Mesenchymal stem cell (in vitro differentiated cells and primary cell): Measurements from ENCODE around the gene WDR72.
"Not testable (repeated sequence)": the region's sequence is repeated elsewhere in the genome, so short reads cannot be mapped to it uniquely, and the experiment has no call there.

ENCODE experiments used
- DNase-seq: peaks from one replicate; pipeline ENCODE4 v3.0.0-alpha.2; 2013
- H2AFZ ChIP-seq: one replicate; pipeline ENCODE4 v1.6.1; 2013; ENCODE audit warnings: low read depth, mild to moderate bottlenecking, control low read depth, inconsistent platforms, low read length, moderate library complexity
- H2AK5ac ChIP-seq: 2 replicates; pipeline ENCODE4 v1.6.1; 2013; ENCODE audit warnings: low read length, moderate library complexity, mild to moderate bottlenecking, inconsistent platforms; ENCODE audit not compliant: severe bottlenecking
- H2BK120ac ChIP-seq: one replicate; pipeline ENCODE4 v1.6.1; 2013; ENCODE audit warnings: low read depth, mild to moderate bottlenecking, inconsistent platforms, low read length, moderate library complexity
- H2BK12ac ChIP-seq, 2 experiments: one replicate each; pipeline ENCODE4 v1.6.1; 2013; ENCODE audit warnings: inconsistent platforms in 2 of 2, low read length in 2 of 2, mild to moderate bottlenecking in 2 of 2, moderate library complexity in 2 of 2, control low read depth in 1 of 2
- H2BK15ac ChIP-seq: one replicate; pipeline ENCODE4 v1.6.1; 2013; ENCODE audit warnings: mild to moderate bottlenecking, low read depth, inconsistent platforms; ENCODE audit not compliant: poor library complexity, severe bottlenecking
- H2BK5ac ChIP-seq: 2 replicates; pipeline ENCODE4 v1.6.1; 2013; ENCODE audit warnings: low read depth, mild to moderate bottlenecking, low read length, control low read depth, inconsistent platforms; ENCODE audit not compliant: poor library complexity, severe bottlenecking
- H3K14ac ChIP-seq, 2 experiments: one replicate each; pipeline ENCODE4 v1.6.1; 2013; ENCODE audit warnings: inconsistent platforms in 2 of 2, low read length in 2 of 2, control low read depth in 1 of 2, mild to moderate bottlenecking in 1 of 2, moderate library complexity in 1 of 2
- H3K18ac ChIP-seq, 2 experiments: one replicate each; pipeline ENCODE4 v1.6.1; 2013; ENCODE audit warnings: inconsistent platforms in 2 of 2, low read length in 2 of 2, control low read depth in 1 of 2, low read depth in 1 of 2, mild to moderate bottlenecking in 1 of 2
- H3K23ac ChIP-seq, 2 experiments: one replicate each; pipeline ENCODE4 v1.6.1; 2013; ENCODE audit warnings: inconsistent platforms in 2 of 2, low read length in 2 of 2, mild to moderate bottlenecking in 2 of 2, moderate library complexity in 2 of 2, control low read depth in 1 of 2
- H3K27ac ChIP-seq: 2 replicates; pipeline ENCODE4 v1.5.1; 2013; ENCODE audit warnings: mild to moderate bottlenecking, moderate library complexity, low read length, control low read depth, inconsistent platforms; ENCODE audit not compliant: poor library complexity, severe bottlenecking
- H3K27me3 ChIP-seq, 2 experiments: 2 replicates each; pipeline versions ENCODE4 v1.6.1 to v1.7.0; 2013; ENCODE audit warnings: low read length in 2 of 2, mild to moderate bottlenecking in 2 of 2, moderate library complexity in 2 of 2, control low read depth in 1 of 2, inconsistent platforms in 1 of 2; ENCODE audit not compliant: control insufficient read depth in 1 of 2, insufficient read depth in 1 of 2
- H3K36me3 ChIP-seq, 2 experiments: 2 replicates each; pipeline versions ENCODE4 v1.6.1 to v1.7.0; 2013; ENCODE audit warnings: low read length in 2 of 2, control low read depth in 1 of 2, inconsistent platforms in 1 of 2, low read depth in 1 of 2, mild to moderate bottlenecking in 1 of 2; ENCODE audit not compliant: insufficient read depth in 2 of 2, control insufficient read depth in 1 of 2
- H3K4ac ChIP-seq, 2 experiments: one replicate each; pipeline ENCODE4 v1.6.1; 2013; ENCODE audit warnings: inconsistent platforms in 2 of 2, low read length in 2 of 2, mild to moderate bottlenecking in 2 of 2, moderate library complexity in 2 of 2, control low read depth in 1 of 2, low read depth in 1 of 2
- H3K4me1 ChIP-seq: 2 replicates; pipeline ENCODE4 v1.6.1; 2013; ENCODE audit warnings: low read depth, low read length, control low read depth; ENCODE audit not compliant: control insufficient read depth, insufficient read depth
- H3K4me2 ChIP-seq: 2 replicates; pipeline ENCODE4 v1.6.1; 2013; ENCODE audit warnings: low read length, mild to moderate bottlenecking, inconsistent platforms; ENCODE audit not compliant: poor library complexity, severe bottlenecking
- H3K4me3 ChIP-seq, 2 experiments: 2 replicates each; pipeline versions ENCODE4 v1.5.1 to v1.7.0; 2013; ENCODE audit warnings: low read length in 2 of 2, mild to moderate bottlenecking in 2 of 2, control low read depth in 1 of 2, low read depth in 1 of 2; ENCODE audit not compliant: insufficient read depth in 1 of 2
- H3K79me1 ChIP-seq: replicated peaks from 2 replicates; pipeline ENCODE4 v1.6.1; 2013; ENCODE audit warnings: mild to moderate bottlenecking, control low read depth, low read length, inconsistent platforms; ENCODE audit not compliant: poor library complexity, severe bottlenecking
- H3K9ac ChIP-seq: 2 replicates; pipeline ENCODE4 v1.7.0; 2013; ENCODE audit warnings: mild to moderate bottlenecking, low read length, moderate library complexity
- H3K9me3 ChIP-seq: 2 replicates; pipeline ENCODE4 v1.7.0; 2013; ENCODE audit warnings: mild to moderate bottlenecking, low read length; ENCODE audit not compliant: control insufficient read depth
- H4K8ac ChIP-seq: one replicate; pipeline ENCODE4 v1.6.1; 2013; ENCODE audit warnings: inconsistent platforms, mild to moderate bottlenecking, low read length, moderate library complexity
- H4K91ac ChIP-seq: one replicate; pipeline ENCODE4 v1.6.1; 2013; ENCODE audit warnings: mild to moderate bottlenecking, low read length, inconsistent platforms
- WGBS: methylation state at CpG from one replicate; pipeline ENCODE4 v1.1.7; 2013; ENCODE audit warnings: mixed read lengths; 5-methylcytosine and 5-hydroxymethylcytosine counted together

Gene WDR72

GRCh38 chr15:53540626-53541300 lies 218.7 kb downstream of the WDR72 start:
- H2BK12ac ChIP-seq, H3K4me1 ChIP-seq, H3K18ac ChIP-seq, DNase-seq, H3K4ac ChIP-seq, H2BK15ac ChIP-seq, H3K36me3 ChIP-seq, H3K23ac ChIP-seq, H2AFZ ChIP-seq, H3K79me1 ChIP-seq, H3K27me3 ChIP-seq, H3K4me2 ChIP-seq, H2AK5ac ChIP-seq, H2BK5ac ChIP-seq, H3K9me3 ChIP-seq, H3K27ac ChIP-seq, H3K9ac ChIP-seq, H4K91ac ChIP-seq, H2BK120ac ChIP-seq, H4K8ac ChIP-seq, H3K4me3 ChIP-seq, H3K14ac ChIP-seq: not testable (repeated sequence)
- WGBS = 94% methylated on average over 29 of the region's 34 CpGs

DNA sequence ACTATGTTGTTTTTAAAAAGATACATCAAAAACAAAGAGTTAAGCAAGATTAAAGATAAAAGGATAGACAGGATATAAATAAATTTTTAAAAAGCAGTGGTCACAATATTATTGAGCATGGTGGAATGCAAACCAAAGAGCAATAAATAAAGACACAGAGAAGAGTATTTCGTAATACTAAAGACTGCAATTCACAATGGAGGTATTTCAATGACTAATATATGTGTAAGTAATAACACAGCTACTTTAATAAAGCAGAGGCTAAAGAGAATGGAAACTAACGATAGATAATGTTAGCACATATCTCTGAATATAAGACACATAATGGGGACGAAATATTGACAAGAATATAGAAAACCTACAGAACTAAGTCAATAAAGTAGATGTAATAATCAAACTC lies 219.6 kb downstream of the WDR72 start:
- Histone ChIP-seq H3K18ac (no peak overlapping the region), H4K91ac (no peak overlapping the region), H2BK12ac (no peak overlapping the region), H3K4me1 (peaks cover 3% of the 10 kb centered on the region), H3K4me3 (no peak overlapping the region), H3K27me3 (no peaks in the 10 kb centered on the region), H2AFZ (no peak overlapping the region), H3K9ac (no peak overlapping the region), H4K8ac (no peak overlapping the region), H2BK5ac (no peak overlapping the region), H3K36me3 (no peaks in the 10 kb centered on the region), H2BK120ac (no peak overlapping the region), H3K23ac (no peak overlapping the region), H3K9me3 (no peaks in the 10 kb centered on the region), H3K27ac (no peak overlapping the region), H3K4ac (no peak overlapping the region), H3K79me1 (peaks cover 2% of the 10 kb centered on the region), H2AK5ac (no peak overlapping the region), H3K14ac (no peak overlapping the region), H3K4me2 (no peak overlapping the region), H2BK15ac (no peak overlapping the region)
- no CpG with 5 or more reads among the region's 3 CpGs for WGBS
- DNase-seq = no peak

GRCh38 chr15:53536479-53537120 lies 222.9 kb downstream of the WDR72 start:
- Histone ChIP-seq H4K91ac (no peak overlapping the region), H3K23ac (no peak overlapping the region), H2BK12ac (no peak overlapping the region), H3K9me3 (no peaks in the 10 kb centered on the region), H4K8ac (no peak overlapping the region), H2AK5ac (no peak overlapping the region), H3K79me1 (peaks cover 3% of the 10 kb centered on the region), H3K18ac (no peak overlapping the region), H3K9ac (no peak overlapping the region), H2BK15ac (no peak overlapping the region), H3K4me1 (peaks cover 3% of the 10 kb centered on the region), H2AFZ (no peak overlapping the region), H3K27ac (peak overlapping the region; percentile 68), H3K36me3 (no peaks in the 10 kb centered on the region), H3K4me2 (no peak overlapping the region), H3K27me3 (no peaks in the 10 kb centered on the region), H3K4ac (no peak overlapping the region), H2BK5ac (no peak overlapping the region), H3K14ac (no peak overlapping the region), H2BK120ac (no peak overlapping the region), H3K4me3 (no peak overlapping the region)
- WGBS = 73% methylated on average over 6 of the region's 6 CpGs
- no peak for DNase-seq

DNA sequence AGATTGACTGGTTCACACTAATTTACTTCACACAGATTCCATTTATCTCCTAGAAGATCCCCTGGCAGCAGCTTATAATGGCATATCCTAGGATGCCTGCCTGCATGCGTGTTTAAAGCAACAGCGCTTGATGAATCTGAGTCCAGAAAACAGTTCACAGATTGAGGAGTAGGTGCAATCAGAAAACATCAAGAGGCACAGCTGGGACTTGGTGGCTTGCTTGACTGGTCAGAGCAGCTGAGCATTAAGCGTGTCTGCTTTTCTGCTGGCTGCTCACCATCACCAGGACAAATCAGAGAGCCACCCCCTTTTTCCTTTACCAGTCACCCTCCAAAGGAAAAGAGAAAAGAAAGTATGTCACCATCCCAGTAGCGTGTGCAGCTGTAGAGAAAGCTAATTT lies 223.6 kb downstream of the WDR72 start:
- Histone ChIP-seq H2AK5ac (no peak overlapping the region), H3K9ac (no peak overlapping the region), H3K4me1 (peaks cover 3% of the 10 kb centered on the region), H3K36me3 (no peaks in the 10 kb centered on the region), H3K23ac (no peak overlapping the region), H4K91ac (no peak overlapping the region), H3K4me3 (no peak overlapping the region), H3K14ac (no peak overlapping the region), H3K9me3 (no peaks in the 10 kb centered on the region), H3K4me2 (no peak overlapping the region), H4K8ac (no peak overlapping the region), H2BK12ac (no peak overlapping the region), H3K27me3 (no peaks in the 10 kb centered on the region), H3K18ac (no peak overlapping the region), H2BK120ac (no peak overlapping the region), H3K4ac (no peak overlapping the region), H3K27ac (peak overlapping the region; percentile 68), H2BK15ac (no peak overlapping the region), H3K79me1 (peaks cover 3% of the 10 kb centered on the region), H2AFZ (no peak overlapping the region), H2BK5ac (no peak overlapping the region)
- no peak for DNase-seq
- whole genome bisulfite sequencing = 90% methylated on average over 3 of the region's 4 CpGs
